ENCODE data around the gene AMZ1.
"Not testable (repeated sequence)": the region's sequence is repeated elsewhere in the genome, so short reads cannot be mapped to it uniquely, and the experiment has no call there.

The AMZ1 gene

GRCh38 chr7:2729893-2730716 lies 42.1 kb downstream of the AMZ1 start:
- DNase-seq, result no peak

GRCh38 chr7:2730846-2731770 lies 43.1 kb downstream of the AMZ1 start:
- no peak for DNase-seq

GRCh38 chr7:2732388-2732787 lies 44.4 kb downstream of the AMZ1 start:
- DNase-seq, result no peak

GRCh38 chr7:2732959-2733584 lies 45.1 kb downstream of the AMZ1 start:
- no peak for DNase-seq

GRCh38 chr7:2734084-2734686 lies 46.2 kb downstream of the AMZ1 start:
- no peak for DNase-seq

GRCh38 chr7:2734751-2735571 lies 47.0 kb downstream of the AMZ1 start:
- no peak for DNase-seq

GRCh38 chr7:2735744-2736143 lies 47.7 kb downstream of the AMZ1 start:
- DNase-seq, result no peak

- DNase-seq, result no peak
Observed at GRCh38 chr7:2736411-2736914, 48.5 kb downstream of the AMZ1 start.

- DNase-seq, result not testable (repeated sequence)
Observed at GRCh38 chr7:2737005-2737743, 49.2 kb downstream of the AMZ1 start.

GRCh38 chr7:2737771-2738540 lies 50.0 kb downstream of the AMZ1 start:
- DNase-seq, result no peak

GRCh38 chr7:2738766-2739549 lies 51.0 kb downstream of the AMZ1 start:
- DNase-seq, result no peak

GRCh38 chr7:2743523-2744185 lies 55.7 kb downstream of the AMZ1 start:
- not testable (repeated sequence) for DNase-seq

- DNase-seq, result not testable (repeated sequence)
Observed at GRCh38 chr7:2748684-2749083, 60.7 kb downstream of the AMZ1 start.

GRCh38 chr7:2750004-2750407 lies 62.0 kb downstream of the AMZ1 start:
- no peak for DNase-seq

GRCh38 chr7:2751086-2751485 lies 63.1 kb downstream of the AMZ1 start:
- DNase-seq, result no peak

GRCh38 chr7:2753148-2753547 lies 65.1 kb downstream of the AMZ1 start:
- no peak for DNase-seq

- DNase-seq, result no peak
Observed at GRCh38 chr7:2754086-2754485, 66.1 kb downstream of the AMZ1 start.

- no peak for DNase-seq
Observed at GRCh38 chr7:2754912-2755311, 66.9 kb downstream of the AMZ1 start.

GRCh38 chr7:2755531-2755930 lies 67.5 kb downstream of the AMZ1 start:
- no peak for DNase-seq
